Neural cell (in vitro differentiated cells): ENCODE results near the gene SLC20A1.

Experiments used
- POLR2AphosphoS5 ChIP-seq: IDR thresholded peaks from 2 replicates; pipeline ENCODE4 v1.6.1; 2012
- REST ChIP-seq: IDR thresholded peaks from 2 replicates; pipeline ENCODE4 v1.6.1; 2012; ENCODE audit warnings: borderline replicate concordance
- TF ChIP-seq, protein P1 (sequence below): fragments of 450-650 bp; IDR thresholded peaks from 2 replicates; pipeline ENCODE4 v1.5.1; 2014; ENCODE audit warnings: antibody characterized with exemption, mild to moderate bottlenecking, moderate library complexity; ENCODE audit not compliant: poor library complexity, severe bottlenecking

DNA sequence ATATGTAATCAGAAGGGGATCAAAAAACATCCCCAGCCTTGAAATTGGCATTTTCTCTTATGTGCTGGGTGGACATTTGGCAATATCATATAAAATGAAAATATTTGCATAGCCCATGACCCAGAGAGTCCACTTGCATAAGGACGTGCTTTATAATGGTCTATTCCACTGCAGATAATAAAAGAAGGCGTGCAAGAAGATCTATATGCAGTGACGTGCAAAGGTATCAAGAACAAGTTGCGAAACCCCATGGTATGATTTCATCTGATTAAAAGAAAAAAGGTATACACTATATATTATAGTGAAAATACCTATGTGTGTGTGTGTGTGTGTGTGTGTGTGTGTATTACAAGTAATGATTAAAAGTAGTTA, 8.5 kb upstream of the SLC20A1 start:
- no peak for TF ChIP-seq POLR2AphosphoS5
- TF ChIP-seq, protein P1, sequence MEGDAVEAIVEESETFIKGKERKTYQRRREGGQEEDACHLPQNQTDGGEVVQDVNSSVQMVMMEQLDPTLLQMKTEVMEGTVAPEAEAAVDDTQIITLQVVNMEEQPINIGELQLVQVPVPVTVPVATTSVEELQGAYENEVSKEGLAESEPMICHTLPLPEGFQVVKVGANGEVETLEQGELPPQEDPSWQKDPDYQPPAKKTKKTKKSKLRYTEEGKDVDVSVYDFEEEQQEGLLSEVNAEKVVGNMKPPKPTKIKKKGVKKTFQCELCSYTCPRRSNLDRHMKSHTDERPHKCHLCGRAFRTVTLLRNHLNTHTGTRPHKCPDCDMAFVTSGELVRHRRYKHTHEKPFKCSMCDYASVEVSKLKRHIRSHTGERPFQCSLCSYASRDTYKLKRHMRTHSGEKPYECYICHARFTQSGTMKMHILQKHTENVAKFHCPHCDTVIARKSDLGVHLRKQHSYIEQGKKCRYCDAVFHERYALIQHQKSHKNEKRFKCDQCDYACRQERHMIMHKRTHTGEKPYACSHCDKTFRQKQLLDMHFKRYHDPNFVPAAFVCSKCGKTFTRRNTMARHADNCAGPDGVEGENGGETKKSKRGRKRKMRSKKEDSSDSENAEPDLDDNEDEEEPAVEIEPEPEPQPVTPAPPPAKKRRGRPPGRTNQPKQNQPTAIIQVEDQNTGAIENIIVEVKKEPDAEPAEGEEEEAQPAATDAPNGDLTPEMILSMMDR = no peak
- TF ChIP-seq REST = no peak
